AG04450 (cell line): ENCODE measurements around the gene TRPT1. TPM values are rescaled to one million over a fixed set of nuclear protein-coding genes. Genes with fewer than 3 reads are reported as not detected.
"Not testable (repeated sequence)": the region's sequence is repeated elsewhere in the genome, so short reads cannot be mapped to it uniquely, and the experiment has no call there.

Experiments used
- CTCF ChIA-PET: fragments of 300-600, 350-600 bp; formaldehyde crosslinking; extraction: SDS; loops from one replicate; lab custom pipeline; 2022; ENCODE audit warnings: antibody characterized with exemption, inconsistent platforms; lab: Charles Lee
- POLR2A ChIA-PET: fragments of 350-600 bp; formaldehyde crosslinking; extraction: SDS; loops from one replicate; lab custom pipeline; 2021; ENCODE audit warnings: antibody characterized with exemption, inconsistent platforms; lab: Yijun Ruan, JAX
- DNase-seq: peaks from one replicate; pipeline ENCODE4 v3.0.0-alpha.2; 2011; ENCODE audit warnings: low read depth, low spot score
- H3K27ac ChIP-seq: one replicate; pipeline ENCODE4 v1.5.1; 2012; ENCODE audit warnings: low read depth, low read length, control low read depth
- H3K27me3 ChIP-seq: one replicate; pipeline ENCODE4 v1.6.0; 2012; ENCODE audit warnings: low read length; ENCODE audit not compliant: control insufficient read depth, insufficient read depth
- H3K4me3 ChIP-seq: 2 replicates; pipeline ENCODE4 v1.5.1; 2011; ENCODE audit warnings: mild to moderate bottlenecking, low read depth, low read length, control low read depth
- H3K9me3 ChIP-seq: 2 replicates; pipeline ENCODE4 v1.5.1; 2012; ENCODE audit warnings: low read length; ENCODE audit not compliant: control insufficient read depth, insufficient read depth
- CTCF ChIP-seq: IDR thresholded peaks from 2 replicates; pipeline ENCODE4 v1.5.1; 2011; ENCODE audit warnings: low read depth, low read length, control low read depth, inconsistent platforms
- polyA plus RNA-seq: library from polyadenylated mRNA; depleted of rRNA; stranded (reverse); fragments of >200 nt; gene quantifications from 2 replicates; pipeline ENCODE4 v1.2.3, GENCODE V29; 2011

TRPT1 gene
- polyA plus RNA-seq, 1 experiment = 21.6 TPM

GRCh38 chr11:64247729-64248531 is 21.9 kb upstream of the TRPT1 start:
- CTCF ChIA-PET = interaction anchor here (0.6 kb wide), 1 partner anchor 37 kb away, joined by 3 read pairs; no protein-coding TSS in a partner anchor
- TF ChIP-seq CTCF = no peak
- Histone ChIP-seq H3K27ac (peak overlapping the region; percentile 11), H3K9me3 (no peaks in the 10 kb centered on the region), H3K4me3 (peak overlapping the region; percentile 98), H3K27me3 (no peaks in the 10 kb centered on the region)
- DNase-seq = no peak
- POLR2A ChIA-PET = interaction anchor here (1.6 kb wide), 1 partner anchor 20 kb away, joined by 4 read pairs; no protein-coding TSS in a partner anchor

GRCh38 chr11:64246871-64247728 is 21.1 kb upstream of the TRPT1 start, which contains the start of gene PPP1R14B:
PPP1R14B (minus strand) TSS chr11:64246943; CDS start chr11:64246673, 270 bp downstream.
- ChIA-PET POLR2A (interaction anchor here (1.1 to 1.6 kb wide), 3 partner anchors 15 to 24 kb away, joined by 3 to 4 read pairs (median 3); no protein-coding TSS in a partner anchor), CTCF (interaction anchor here (0.6 to 1.3 kb wide), 2 partner anchors 38 to 54 kb away, joined by 3 to 8 read pairs; partner anchors contain the start of gene CATSPERZ)
- H3K9me3 ChIP-seq = no peaks in the 10 kb centered on the region

GRCh38 chr11:64246621-64246870 is 20.6 kb upstream of the TRPT1 start:
- H3K27ac ChIP-seq, H3K9me3 ChIP-seq, DNase-seq, H3K27me3 ChIP-seq: not testable (repeated sequence)
- ChIA-PET CTCF (interaction anchor here (1.3 to 3.3 kb wide), 2 partner anchors 42 to 54 kb away, joined by 8 to 22 read pairs; partner anchors contain the start of gene CATSPERZ), POLR2A (interaction anchor here (1.1 to 1.9 kb wide), 4 partner anchors 15 to 25 kb away, joined by 3 to 6 read pairs (median 4); partner anchors contain the start of genes NUDT22 and TRPT1)
- H3K4me3 ChIP-seq = peak overlapping the region; percentile 98; the same call in 1 of the 2 replicates

More at GRCh38 chr11:64246871-64247728, 21.1 kb upstream of the TRPT1 start, which contains the start of gene PPP1R14B:
- H3K4me3 ChIP-seq = peak within 1 kb of the TSS; percentile 98
- no peaks in the 10 kb centered on the region for H3K27me3 ChIP-seq
- TF ChIP-seq CTCF = 0 out of 2 replicates have a peak, but pooled peaks have one; percentile 7
- peak within 1 kb of the TSS; percentile 83 for H3K27ac ChIP-seq
- peak; percentile 49 for DNase-seq

GRCh38 chr11:64245797-64246620 is 20.0 kb upstream of the TRPT1 start:
- TF ChIP-seq CTCF = no peak
- peak; percentile 50 for DNase-seq
- POLR2A ChIA-PET = interaction anchor here (0.5 to 1.9 kb wide), 9 partner anchors 10 to 1364 kb away, joined by 3 to 9 read pairs (median 4); partner anchors contain the start of genes ESRRA, FERMT3, NUDT22 and TRPT1
- Histone ChIP-seq H3K9me3 (peaks cover 4% of the 10 kb centered on the region; the same call in 1 of the 2 replicates), H3K27ac (peak overlapping the region; percentile 77), H3K27me3 (no peaks in the 10 kb centered on the region), H3K4me3 (peak overlapping the region; percentile 98)
- CTCF ChIA-PET = interaction anchor here (1.2 to 3.3 kb wide), 3 partner anchors 41 to 58 kb away, joined by 7 to 22 read pairs (median 8); partner anchors contain the start of gene CATSPERZ
